Posterior cingulate gyrus (tissue), 11 donors: ENCODE data around the gene C18orf32.
"Not testable (repeated sequence)": the region's sequence is repeated elsewhere in the genome, so short reads cannot be mapped to it uniquely, and the experiment has no call there.

Experiments used
- DNase-seq, 10 donors: peaks; one replicate each; pipeline versions ENCODE4 v3.0.0 to v3.0.0-alpha.2; 2020 to 2021; ENCODE audit warnings: mixed read lengths in 3 of 10
- intact Hi-C: fragments of 100-400 bp; cut with DNase I; formaldehyde crosslinking; loops from one replicate; pipeline ENCODE4 v1.15.1; 2023

The C18orf32 gene

DNA sequence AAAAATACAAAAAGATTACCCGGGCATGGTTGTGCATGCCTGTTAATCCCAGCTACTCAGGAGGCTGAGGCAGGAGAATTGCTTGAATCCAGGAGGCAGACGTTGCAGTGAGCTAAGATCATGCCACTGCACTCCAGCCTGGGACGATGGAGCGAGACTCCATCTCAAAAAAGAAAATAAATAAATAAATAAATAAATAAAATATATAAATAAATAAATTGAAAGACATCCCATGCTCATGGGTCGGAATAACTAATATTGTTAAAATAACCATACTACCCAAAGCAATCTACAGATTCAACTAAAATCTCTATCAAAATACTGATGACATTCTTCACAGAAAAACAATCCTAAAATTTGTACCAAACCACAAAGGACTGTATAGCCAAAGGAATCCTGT lies 19.4 kb upstream of the C18orf32 start:
- intact Hi-C loops, DNase-seq: not testable (repeated sequence)

DNA sequence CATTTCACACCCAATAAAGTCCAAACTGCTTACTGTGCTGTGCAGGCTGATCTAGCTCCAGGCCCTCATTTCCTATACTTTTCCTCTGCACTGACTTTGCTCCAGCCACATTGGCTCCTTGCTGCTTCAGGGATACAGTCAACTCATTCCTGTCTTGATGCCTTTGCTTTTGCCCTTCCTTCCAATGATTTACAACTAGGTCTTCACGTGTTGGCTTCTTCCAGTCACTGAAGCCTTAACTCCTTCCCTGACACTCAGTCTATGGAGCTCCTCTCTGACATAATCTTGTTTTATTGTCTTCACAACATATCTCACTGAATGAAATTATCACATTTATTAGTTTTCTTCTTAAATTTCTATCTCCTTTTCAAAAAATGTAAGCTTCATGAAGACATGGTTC lies 16.9 kb upstream of the C18orf32 start:
- intact Hi-C loops, result no loop called here
- no peak for DNase-seq

DNA sequence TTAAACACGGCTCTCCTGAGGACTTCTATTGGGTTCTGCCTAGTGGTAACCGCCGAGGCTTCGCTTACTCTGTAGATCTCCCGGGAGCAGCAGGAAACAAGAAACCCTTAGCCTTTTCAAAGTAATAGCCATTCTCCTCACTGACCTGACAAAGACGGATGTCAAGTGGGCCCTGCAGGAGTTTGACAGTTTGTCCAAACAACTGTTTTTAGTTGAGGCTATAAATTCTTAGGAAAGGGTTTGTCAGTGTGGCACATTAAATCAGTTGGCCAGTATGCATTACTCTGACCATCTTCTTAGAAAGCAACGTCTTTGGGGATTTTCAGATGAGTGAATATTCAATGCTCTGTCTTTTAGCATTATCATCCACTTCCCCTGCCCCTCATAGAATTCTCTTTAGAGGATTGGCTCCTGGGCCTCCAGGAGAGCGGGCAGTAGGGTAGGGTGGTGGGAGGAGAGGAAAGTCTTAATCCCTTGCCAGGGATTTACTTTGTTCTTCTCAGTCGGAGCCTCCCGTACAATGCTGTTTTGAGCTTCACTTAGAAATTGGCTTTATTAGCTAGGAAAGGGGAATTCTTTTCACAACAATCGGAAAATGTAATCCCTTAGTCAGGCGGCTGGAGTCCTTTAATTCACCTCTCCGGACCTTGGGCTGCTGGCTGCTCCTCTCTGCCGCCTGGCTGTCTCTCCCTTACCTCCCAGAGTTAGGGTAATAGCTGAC lies 13.3 kb upstream of the C18orf32 start:
- DNase-seq, result no peak
- intact Hi-C loops, result no loop called here

DNA sequence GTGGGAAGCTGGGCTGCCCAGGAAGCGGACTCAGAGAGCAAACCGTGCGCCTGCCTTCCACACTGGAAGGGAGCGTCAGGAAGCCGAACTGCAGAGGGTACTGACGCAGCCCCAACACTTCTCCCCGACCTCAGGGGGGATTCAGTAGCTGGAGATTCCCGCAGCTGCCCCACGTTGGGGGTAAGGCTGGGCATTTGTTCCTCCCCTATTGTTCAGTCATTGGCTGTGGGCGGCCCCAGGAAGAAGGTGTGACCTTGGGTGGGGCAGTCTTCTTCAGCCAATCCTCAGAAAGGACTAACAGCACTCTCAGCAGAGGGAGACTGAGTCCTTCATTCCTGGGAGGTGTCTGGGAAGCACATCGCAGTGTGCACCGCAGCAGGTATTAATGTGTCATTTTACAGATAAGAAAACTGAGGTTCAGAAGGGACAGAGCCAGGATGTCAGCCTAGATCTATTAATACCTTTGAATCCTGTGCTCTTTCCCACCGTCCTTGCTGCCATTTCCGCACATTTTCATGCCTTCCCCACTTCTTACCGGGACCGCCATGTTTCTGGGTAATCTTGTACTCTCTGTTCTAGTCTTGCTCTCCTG lies 12.1 kb upstream of the C18orf32 start:
- intact Hi-C loops, result loop anchor here (10.0 kb wide), 1 partner anchor 776 kb away; no protein-coding TSS in a partner anchor
- no peak for DNase-seq

DNA sequence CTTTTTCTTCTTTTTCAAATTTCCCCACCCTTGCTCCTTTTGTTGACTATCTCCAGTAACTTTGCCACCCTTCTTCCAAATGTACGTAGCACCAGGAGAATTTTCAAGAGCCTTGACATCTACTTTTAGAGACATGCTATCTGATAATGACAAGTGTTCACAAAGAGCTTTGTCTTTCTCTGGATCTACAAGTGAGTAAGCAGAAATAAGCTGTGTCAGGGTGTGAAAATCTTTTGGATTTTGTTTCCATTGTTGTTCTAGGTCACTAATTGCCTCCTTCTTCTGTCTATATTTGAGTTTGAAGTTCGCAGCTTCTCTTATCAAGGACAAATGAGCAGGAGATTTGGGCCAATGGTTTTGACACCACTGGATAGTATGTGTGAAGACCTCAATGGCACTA lies 8.4 kb upstream of the C18orf32 start:
- DNase-seq, result no peak

DNA sequence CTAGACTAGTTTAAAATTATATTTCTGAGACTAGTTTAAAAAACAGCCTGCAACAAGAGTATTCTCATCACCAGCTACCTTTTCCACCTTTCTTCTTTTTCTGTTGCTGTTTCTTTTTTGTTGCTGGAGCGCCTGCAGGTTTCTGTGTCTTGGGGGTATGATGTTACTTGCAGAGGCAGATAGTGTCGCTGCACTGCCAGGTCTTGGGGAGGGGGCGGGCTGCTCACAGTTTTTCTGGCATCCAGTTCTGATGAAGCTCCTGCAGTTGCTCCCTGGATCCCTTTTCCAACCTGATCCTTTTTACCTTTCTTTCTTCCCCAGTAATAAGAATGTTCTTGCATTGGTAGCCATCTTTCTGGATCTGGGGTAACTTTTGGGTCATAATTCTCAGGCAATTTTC lies 8.0 kb upstream of the C18orf32 start:
- no peak for DNase-seq
- intact Hi-C loops, result loop anchor here (10.0 kb wide), 1 partner anchor 780 kb away; no protein-coding TSS in a partner anchor

More for the DNA sequence above, 8.4 kb upstream of the C18orf32 start:
- intact Hi-C loops, result loop anchor here (10.0 kb wide), 1 partner anchor 779 kb away; no protein-coding TSS in a partner anchor

DNA sequence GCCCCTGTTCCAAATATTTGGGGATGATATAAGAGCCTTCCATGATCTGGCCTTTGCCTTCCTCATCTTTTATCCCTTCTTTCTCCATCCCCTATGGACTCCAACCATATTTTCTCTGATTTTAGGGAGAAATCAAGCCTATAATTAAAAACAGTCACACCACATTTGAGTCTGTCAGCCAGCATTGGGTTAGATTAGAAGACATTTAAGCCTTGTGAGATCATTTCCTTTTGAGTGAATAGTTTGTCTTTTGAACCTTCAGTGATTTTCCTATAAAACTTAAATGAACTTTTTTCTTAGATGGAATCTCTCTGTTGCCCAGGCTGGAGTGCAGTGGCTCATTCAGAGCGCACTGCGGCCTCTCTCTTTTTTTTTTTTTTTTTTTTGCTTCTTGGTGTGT lies 7.6 kb upstream of the C18orf32 start:
- no peak for DNase-seq
- intact Hi-C loops, result loop anchor here (10.0 kb wide), 1 partner anchor 780 kb away; no protein-coding TSS in a partner anchor

DNA sequence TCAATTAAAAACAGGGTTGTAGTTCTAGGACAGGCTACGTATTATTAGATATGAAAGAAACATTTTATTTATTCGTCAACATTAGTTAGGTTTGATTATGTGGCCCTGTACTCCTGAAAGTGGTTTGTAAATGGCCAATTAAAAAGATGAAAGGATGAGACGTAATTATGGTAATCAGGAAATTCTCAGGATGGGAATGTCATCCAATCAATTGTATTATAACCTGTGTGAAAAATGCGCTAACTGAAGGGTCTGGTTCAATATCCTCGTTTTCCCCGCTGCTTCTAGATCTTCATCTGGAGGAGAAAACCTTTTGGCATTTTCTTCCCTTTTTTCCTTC lies 5.6 kb upstream of the C18orf32 start:
- DNase-seq, result no peak
- intact Hi-C loops, result loop anchor here (10.0 kb wide), 1 partner anchor 782 kb away; no protein-coding TSS in a partner anchor

DNA sequence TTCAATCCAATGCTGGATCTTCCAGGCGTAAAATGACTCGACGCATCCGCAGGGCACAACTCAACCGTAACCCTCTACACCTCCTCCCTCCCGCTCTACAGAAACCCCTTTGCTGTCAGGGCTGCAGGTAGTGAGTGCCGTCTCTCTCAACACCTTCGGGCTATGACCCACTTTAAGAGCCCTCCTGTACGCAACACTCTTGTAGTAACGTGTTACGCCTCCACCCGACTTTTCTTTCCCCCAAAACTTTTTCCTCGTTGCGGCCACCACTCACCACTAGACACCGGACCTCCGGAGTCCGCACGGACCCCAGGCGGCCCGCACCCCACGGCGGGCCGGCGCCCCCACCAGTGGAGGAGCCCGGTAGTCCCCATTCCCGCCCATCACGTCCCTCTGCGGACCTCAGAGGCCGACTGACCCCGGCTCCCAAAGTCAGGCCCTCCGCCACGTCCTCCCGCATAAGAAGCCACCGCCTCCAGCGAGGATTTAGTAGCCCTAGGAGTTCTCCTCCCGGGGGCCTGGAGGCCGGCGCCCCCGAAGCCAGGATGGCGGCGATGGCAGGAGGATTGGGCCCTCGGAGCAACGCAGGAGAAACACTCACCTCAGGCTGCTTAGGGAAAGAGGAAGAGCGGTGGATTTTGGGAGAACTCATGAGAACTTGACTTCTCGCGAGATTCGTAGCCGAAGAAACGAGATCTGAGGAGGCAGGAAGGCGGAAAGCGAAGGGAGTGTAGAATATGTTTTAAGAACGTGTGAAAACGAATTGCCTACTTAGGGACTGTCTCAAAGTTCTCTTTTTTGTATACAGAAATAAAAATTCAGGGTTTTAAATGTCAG lies 5.0 kb upstream of the C18orf32 start, which contains the start of gene RPL17:
Gene RPL17, minus strand, starts transcription at position 609 of the 837 bp plus-strand sequence.
- peak; percentile 59 to 95 (median 80) for DNase-seq
- intact Hi-C loops, result loop anchor here (10.0 kb wide), 1 partner anchor 783 kb away; no protein-coding TSS in a partner anchor

DNA sequence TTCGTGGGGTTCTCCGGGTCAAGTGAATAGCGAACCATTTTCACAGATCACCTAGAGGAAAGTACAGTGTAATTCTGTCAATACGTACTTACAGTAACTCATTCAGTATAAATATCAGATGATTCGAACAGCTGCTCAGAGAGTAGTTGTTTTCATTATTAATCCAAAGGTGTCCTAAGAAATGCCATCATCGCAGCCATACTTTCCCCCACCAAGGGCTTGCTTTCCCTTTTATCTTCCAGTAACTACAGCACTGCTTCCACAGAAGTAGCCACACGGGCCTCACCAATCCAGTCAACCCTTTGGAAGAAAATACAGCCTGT lies 4.5 kb upstream of the C18orf32 start:
- no peak for DNase-seq
- intact Hi-C loops, result loop anchor here (10.0 kb wide), 1 partner anchor 783 kb away; no protein-coding TSS in a partner anchor

DNA sequence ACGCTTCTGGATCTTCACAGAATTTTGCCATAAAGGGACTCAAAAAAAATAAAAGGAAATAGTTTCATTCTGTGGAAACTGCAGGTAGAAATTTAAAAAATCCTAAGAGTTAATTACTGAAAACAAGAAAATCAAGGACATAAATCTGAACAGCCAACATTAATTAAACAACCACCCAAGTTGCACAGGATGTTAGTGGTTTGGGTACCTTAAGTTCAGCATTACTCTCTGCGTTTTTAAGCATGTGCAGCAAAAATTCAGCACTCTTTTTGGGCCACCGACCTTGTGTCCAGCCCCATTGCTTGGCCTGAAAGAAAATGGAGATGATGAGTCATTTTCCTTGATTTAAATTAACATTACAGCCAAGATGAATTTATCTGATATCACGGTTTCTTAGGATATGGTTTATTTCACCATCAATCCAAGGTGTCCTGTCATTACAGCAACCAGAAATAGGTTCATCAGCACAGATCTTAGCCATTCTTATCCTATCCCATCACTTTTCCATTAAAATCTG lies 3.3 kb upstream of the C18orf32 start:
- intact Hi-C loops, result loop anchor here (10.0 kb wide), 1 partner anchor 784 kb away; no protein-coding TSS in a partner anchor
- no peak for DNase-seq

DNA sequence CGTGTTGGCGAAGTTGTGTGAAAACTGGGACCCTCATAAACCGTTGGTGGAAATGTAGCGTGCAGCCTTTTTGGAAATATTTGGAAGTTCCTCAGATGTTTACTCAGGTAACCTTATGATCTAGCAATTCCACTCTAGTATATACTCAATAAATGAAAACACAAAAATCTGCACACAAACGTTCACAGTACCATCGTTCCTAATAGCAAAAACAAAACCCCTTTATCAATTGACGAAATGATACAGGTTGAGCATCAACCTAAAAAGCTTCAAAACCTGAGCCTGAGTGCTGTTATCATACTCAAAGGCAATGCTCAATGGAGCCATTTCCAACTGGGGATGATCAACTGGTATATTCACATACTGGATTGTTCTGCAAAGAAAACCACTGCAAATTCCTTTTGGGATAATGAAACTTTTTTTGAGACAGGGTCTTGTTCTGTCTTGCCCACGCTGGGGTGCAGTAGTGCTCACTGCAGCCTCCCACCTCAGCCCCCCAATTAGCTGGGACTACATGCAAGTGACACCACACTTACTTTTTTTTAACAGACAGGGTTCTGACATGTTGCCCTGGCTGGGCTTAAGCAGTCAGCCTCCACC lies 777 bp upstream of the C18orf32 start:
- intact Hi-C loops, result no loop called here

DNA sequence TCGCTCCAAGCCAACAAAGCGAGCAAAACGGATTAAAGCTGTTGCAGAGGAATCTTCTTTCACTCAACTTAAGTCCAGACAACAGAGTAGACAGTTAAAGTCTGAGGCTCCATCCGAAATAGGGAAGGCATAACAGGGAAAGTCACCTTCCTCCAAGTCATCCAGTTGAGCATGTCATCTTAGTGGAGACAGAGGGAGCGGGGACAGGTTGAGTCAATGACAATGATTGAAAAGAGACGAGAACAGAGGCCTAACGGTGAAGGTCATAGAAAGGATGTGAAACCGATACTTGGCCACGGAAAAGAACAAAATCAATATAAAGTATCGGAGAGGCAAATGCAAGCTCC lies 455 bp downstream of the C18orf32 start:
- intact Hi-C loops, result no loop called here
- DNase-seq, result no peak

More for the DNA sequence above, 777 bp upstream of the C18orf32 start:
- DNase-seq, result no peak

DNA sequence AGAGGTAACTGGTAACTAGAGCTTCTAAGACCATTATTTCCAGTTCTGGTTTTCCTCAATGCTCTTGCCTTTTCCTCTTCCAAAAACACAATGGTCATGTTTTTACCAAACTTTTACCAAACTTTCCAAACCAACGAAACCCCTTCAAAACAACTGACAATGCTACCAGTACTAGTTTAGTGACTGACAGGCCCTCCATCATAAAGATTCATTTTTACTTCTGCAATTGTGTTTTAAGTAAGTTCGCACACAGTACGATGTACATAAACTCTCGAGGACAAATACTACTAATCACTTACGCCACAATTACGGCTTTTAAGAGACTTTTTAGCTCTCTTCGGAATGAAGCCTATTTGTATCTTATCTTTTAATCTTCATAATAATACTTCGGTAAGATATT lies 900 bp downstream of the C18orf32 start:
- DNase-seq, result no peak
- intact Hi-C loops, result no loop called here

DNA sequence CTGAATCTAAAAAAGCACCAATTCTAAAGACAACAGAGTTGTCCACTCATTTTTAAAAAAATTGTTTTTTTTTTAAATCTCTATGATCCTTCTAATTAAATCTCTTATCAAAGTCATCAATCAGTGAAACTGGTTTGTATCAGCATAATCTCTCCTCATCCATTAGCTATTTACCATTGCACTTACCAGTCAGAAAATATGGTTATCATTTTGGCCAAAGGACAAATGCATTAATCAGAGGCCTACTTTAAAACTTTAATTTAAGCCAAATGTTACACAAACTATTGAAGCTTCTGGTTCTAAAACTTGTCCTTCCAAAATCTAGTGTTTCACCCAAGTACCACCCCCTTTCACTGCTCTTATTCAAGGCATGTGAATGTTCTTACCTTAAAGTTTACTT lies 3.8 kb downstream of the C18orf32 start:
- no peak for DNase-seq
- intact Hi-C loops, result no loop called here

DNA sequence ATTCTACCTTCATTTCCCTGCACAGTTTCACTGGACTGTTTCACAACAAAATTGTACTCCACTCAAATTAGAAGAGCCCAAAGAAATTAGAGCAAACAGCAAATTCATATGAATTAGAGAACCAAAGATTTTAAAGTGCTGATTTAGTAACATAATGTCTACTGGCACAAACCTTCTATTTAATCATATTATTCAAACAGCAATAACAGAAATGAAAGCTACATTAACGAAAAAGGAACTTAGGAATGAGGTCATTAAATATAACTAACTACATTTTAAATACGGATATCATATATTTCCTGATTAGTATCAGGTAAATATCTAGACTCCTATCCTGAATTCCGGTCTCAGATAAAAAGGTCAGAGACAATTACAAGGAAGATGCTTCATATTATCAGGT lies 5.1 kb downstream of the C18orf32 start:
- DNase-seq, result no peak
- intact Hi-C loops, result no loop called here

DNA sequence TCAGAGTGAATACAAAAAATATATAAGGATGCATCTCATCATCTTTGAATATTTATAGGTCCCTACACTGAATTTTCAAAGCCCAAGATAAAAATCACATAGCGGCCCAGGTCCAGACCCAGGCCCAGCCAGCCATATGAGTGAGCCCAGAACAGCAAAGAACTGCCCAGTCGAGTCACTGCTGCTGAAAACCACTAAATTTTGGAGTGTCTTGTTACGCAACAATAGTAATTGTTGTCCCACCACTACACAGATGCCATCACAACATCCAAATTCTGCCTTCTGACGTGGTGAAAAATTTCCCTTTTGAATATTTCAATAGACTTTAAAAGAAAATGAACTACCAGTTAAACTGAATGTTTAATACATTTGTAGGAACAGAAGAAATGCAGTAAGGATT lies 5.7 kb downstream of the C18orf32 start:
- intact Hi-C loops, result no loop called here
- no peak for DNase-seq

DNA sequence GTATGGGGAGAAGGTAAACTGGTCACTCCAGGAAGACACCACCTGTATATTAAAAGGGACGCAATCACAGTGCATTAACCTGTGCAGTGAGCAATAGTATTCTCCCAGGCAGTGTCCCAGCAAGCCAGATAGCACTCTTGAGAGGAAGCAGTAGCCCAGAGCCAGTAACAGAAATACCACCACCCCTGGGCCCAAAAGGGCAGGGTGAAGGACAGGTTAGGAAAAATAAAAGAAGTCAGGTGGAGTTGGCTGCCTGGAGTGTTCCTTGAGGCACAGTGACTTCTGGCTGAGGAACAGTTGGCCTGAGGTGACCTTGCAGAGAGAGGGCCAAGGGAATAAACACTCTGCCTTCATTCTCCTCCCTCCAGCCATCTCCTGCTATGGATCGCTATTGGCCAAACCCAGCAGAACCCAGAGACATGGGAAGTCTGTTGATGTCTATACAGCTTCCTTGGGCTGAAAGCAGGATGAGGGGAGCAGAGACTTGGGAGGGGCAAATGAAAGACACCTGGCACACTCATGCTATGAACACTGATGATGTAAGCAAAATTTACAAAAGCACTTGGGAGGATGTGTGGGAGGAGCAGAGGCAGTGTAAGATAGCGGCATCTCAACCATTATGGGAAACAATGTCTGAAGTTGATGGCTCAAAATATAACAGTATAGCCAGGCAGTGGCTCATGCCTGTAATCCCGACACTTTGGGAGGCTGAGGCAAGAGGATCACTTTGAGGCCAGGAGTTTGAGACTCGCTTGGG lies 7.5 kb downstream of the C18orf32 start:
- intact Hi-C loops, result no loop called here
- no peak for DNase-seq

DNA sequence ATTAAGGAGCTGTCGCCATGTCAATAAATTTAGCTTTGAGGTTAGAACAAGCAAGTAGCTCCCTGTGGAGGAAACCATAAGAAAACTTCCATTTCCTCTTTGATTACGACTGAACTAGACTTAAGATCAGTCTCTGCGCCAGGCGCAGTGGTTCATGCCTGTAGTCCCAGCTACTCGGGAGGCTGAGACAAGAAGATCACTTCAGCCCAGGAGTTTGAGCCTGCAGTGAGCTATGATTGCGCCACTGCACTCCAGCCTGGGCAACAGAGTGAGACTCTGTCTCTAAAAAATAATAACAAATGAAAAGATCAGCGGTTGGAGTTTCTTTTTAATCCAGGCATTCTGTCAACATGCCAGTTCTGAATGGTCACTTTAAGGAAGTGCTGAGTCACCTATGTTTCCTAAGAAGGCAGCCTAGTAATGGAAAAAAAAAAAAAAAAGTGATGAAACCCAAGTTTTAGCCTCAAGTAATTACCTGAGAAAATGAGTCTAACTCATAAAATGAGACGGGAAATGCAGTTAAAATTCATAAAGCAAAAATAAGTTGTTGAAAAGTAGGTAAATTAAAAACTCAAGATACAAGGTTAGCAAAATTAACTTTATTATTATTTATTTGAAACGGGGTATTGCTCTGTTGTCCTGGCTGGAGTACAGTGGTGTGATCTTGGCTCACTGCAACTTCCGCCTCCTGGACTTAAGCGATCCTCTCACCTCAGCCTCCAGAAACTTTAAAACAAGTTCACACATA lies 10.2 kb downstream of the C18orf32 start:
- DNase-seq, result no peak
- intact Hi-C loops, result no loop called here
